ENCODE data around the gene OR52B4.
"Not testable (repeated sequence)": the region's sequence is repeated elsewhere in the genome, so short reads cannot be mapped to it uniquely, and the experiment has no call there.

OR52B4 gene

GRCh38 chr11:4368286-4368685 is at the start of gene OR52B4:
Gene OR52B4 (minus strand): TSS chr11:4368386. CDS start chr11:4368295, 91 bp downstream.
- no peak for DNase-seq (ENCODE audit: low read depth)

- no peak for DNase-seq (ENCODE audit: low read depth)
Measured at GRCh38 chr11:4416816-4417215, 48.6 kb upstream of the OR52B4 start.

GRCh38 chr11:4416306-4416705 is 48.1 kb upstream of the OR52B4 start:
- no peak for DNase-seq (ENCODE audit: low read depth)

GRCh38 chr11:4406206-4406605 is 38.0 kb upstream of the OR52B4 start:
- not testable (repeated sequence) for DNase-seq (ENCODE audit: low read depth)

- no peak for DNase-seq (ENCODE audit: low read depth)
Measured at GRCh38 chr11:4393858-4394223, 25.7 kb upstream of the OR52B4 start.

GRCh38 chr11:4393209-4393857 is 25.1 kb upstream of the OR52B4 start, which contains the start of gene TRIM21:
Gene TRIM21 (minus strand): TSS chr11:4393702. CDS start chr11:4390409, 3,293 bp downstream.
- peak; percentile 71 for DNase-seq (ENCODE audit: low read depth)

- no peak for DNase-seq (ENCODE audit: low read depth)
Measured at GRCh38 chr11:4388221-4388620, 20.0 kb upstream of the OR52B4 start.

GRCh38 chr11:4385978-4386740 is 18.0 kb upstream of the OR52B4 start:
- DNase-seq (ENCODE audit: low read depth): no peak

- DNase-seq (ENCODE audit: low read depth): no peak
Measured at GRCh38 chr11:4381901-4382300, 13.7 kb upstream of the OR52B4 start.

- no peak for DNase-seq (ENCODE audit: low read depth)
Measured at GRCh38 chr11:4375431-4376140, 7.4 kb upstream of the OR52B4 start.

- DNase-seq (ENCODE audit: low read depth): no peak
Measured at GRCh38 chr11:4370166-4370565, 2.0 kb upstream of the OR52B4 start.

GRCh38 chr11:4348142-4348541 is 20.0 kb downstream of the OR52B4 start:
- not testable (repeated sequence) for DNase-seq (ENCODE audit: low read depth)

- not testable (repeated sequence) for DNase-seq (ENCODE audit: low read depth)
Measured at GRCh38 chr11:4345366-4345765, 22.8 kb downstream of the OR52B4 start.

- not testable (repeated sequence) for DNase-seq (ENCODE audit: low read depth)
Measured at GRCh38 chr11:4334356-4334755, 33.8 kb downstream of the OR52B4 start.

All from fibroblast of the conjunctiva (primary cell).